Fibroblast of lung (primary cell): ENCODE results near the gene SOX13.

ENCODE experiments used
- EZH2 ChIP-seq: IDR thresholded peaks from 2 replicates; pipeline ENCODE4 v1.5.1; 2012; ENCODE audit warnings: low read length, control low read depth, mild to moderate bottlenecking; ENCODE audit errors: missing control alignments
- TF ChIP-seq, protein P1 (sequence below), 2 donors: IDR thresholded peaks in 1 of 2; conservative IDR thresholded peaks in 1 of 2; 1 replicate in 1 of 2; 2 replicates in 1 of 2; pipeline ENCODE4 v1.5.1; 2011 to 2012; ENCODE audit warnings: low read length in 2 of 2, control low read depth in 1 of 2, inconsistent platforms in 1 of 2, low read depth in 1 of 2, mild to moderate bottlenecking in 1 of 2

DNA sequence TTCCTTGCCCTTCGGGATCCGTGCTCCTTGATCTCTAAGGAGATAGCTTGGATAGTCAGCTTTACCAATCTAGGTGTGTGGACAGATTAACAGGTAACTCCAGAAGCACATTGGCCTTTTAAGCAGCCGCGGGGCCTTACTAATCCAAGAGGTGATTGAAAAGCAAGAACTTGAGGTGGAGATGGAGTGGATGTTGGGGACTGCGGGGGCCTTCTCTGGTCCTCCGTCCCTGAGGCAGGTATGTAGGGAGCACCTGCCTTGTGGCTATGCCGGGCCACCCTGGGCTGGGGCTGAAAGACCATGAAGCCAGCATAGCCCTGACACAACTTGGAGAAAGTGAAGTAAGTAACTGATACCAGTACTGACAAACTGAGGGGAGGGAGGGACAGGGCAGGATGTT, 10.6 kb downstream of the SOX13 start:
- TF ChIP-seq, protein P1, sequence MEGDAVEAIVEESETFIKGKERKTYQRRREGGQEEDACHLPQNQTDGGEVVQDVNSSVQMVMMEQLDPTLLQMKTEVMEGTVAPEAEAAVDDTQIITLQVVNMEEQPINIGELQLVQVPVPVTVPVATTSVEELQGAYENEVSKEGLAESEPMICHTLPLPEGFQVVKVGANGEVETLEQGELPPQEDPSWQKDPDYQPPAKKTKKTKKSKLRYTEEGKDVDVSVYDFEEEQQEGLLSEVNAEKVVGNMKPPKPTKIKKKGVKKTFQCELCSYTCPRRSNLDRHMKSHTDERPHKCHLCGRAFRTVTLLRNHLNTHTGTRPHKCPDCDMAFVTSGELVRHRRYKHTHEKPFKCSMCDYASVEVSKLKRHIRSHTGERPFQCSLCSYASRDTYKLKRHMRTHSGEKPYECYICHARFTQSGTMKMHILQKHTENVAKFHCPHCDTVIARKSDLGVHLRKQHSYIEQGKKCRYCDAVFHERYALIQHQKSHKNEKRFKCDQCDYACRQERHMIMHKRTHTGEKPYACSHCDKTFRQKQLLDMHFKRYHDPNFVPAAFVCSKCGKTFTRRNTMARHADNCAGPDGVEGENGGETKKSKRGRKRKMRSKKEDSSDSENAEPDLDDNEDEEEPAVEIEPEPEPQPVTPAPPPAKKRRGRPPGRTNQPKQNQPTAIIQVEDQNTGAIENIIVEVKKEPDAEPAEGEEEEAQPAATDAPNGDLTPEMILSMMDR (conservative IDR thresholded peaks at IDR 0.05 in 1 of 2, IDR thresholded peaks at IDR 0.05 in 1 of 2; ENCODE audit: low read depth in 1 of 2, low read length in 2 of 2): no peak
- no peak for TF ChIP-seq EZH2
